HCT116 (cell line): ENCODE measurements around the gene XK. TPM values are rescaled to one million over a fixed set of nuclear protein-coding genes. Genes with fewer than 3 reads are reported as not detected.

Experiments used
- ATAC-seq: fragments of 200-7000 bp; cut with Tn5 transposase; 2 replicates; pipeline ENCODE4 v1.9.1; 2020; ENCODE audit warnings: mild to moderate bottlenecking, moderate library complexity
- BruUV-seq: library from RNA; stranded (reverse); fragments of 400-500 nt; replicated peaks from 2 replicates; lab custom pipeline; 2021; lab: Mats Ljungman, UMichigan
- CTCF ChIA-PET: fragments of 300-600 bp; sonication (Branson Sonifier 250); formaldehyde crosslinking; loops from one replicate; lab custom pipeline; 2021; ENCODE audit warnings: antibody characterized with exemption; lab: Charles Lee
- POLR2A ChIA-PET: fragments of 300-600, 350-600 bp; sonication (Branson Sonifier 250); formaldehyde crosslinking; loops from one replicate; lab custom pipeline; 2021; ENCODE audit warnings: antibody characterized with exemption; lab: Charles Lee
- RAD21 ChIA-PET, 2 experiments: fragments of 300-600 bp; sonication (Branson Sonifier 250); formaldehyde crosslinking; loops; one replicate each; lab custom pipeline; 2023; ENCODE audit warnings: low total read pairs in 2 of 2; ENCODE audit not compliant: uncharacterized antibody in 2 of 2, unreplicated experiment in 2 of 2, low non-redundant PET in 1 of 2; lab: Charles Lee
- DNase-seq: peaks from one replicate; pipeline ENCODE4 v3.0.0-alpha.2; 2010; ENCODE audit warnings: low read depth, low spot score
- H2AFZ ChIP-seq: fragments of 200-600 bp; shearing (Covaris generic), sonication (generic); 2 replicates; pipeline ENCODE4 v1.6.1; 2017; ENCODE audit warnings: low read depth, mixed run types, mixed read lengths, antibody characterized with exemption, low read length; ENCODE audit not compliant: poor library complexity, severe bottlenecking
- H3K27ac ChIP-seq: 2 replicates; pipeline ENCODE4 v1.5.1; 2012; ENCODE audit warnings: low read depth, low read length
- H3K27me3 ChIP-seq: fragments of 200-600 bp; sonication (generic); 2 replicates; pipeline ENCODE4 v1.6.1; 2016; ENCODE audit warnings: mixed run types, low read length, mixed read lengths; ENCODE audit not compliant: insufficient read depth
- H3K36me3 ChIP-seq, 2 experiments: fragments of 200-500 bp in 1 of 2; fragments of 200-600 bp in 1 of 2; sonication (Bioruptor generic) in 1 of 2; sonication (generic) in 1 of 2; 2 replicates each; pipeline versions ENCODE4 v1.5.1 to v1.6.1; 2014 to 2016; ENCODE audit warnings: low read length in 2 of 2, inconsistent platforms in 1 of 2, mixed read lengths in 1 of 2, mixed run types in 1 of 2; ENCODE audit not compliant: insufficient read depth in 2 of 2, control insufficient read depth in 1 of 2
- H3K4me1 ChIP-seq, 2 experiments: fragments of 200-600 bp in 1 of 2; sonication (generic) in 1 of 2; 2 replicates each; pipeline versions ENCODE4 v1.5.1 to v1.6.1; 2012 to 2017; ENCODE audit warnings: low read length in 2 of 2, inconsistent platforms in 1 of 2, mild to moderate bottlenecking in 1 of 2, mixed read lengths in 1 of 2, mixed run types in 1 of 2, moderate library complexity in 1 of 2; ENCODE audit not compliant: insufficient read depth in 2 of 2, control insufficient read depth in 1 of 2
- H3K4me2 ChIP-seq: fragments of 200-600 bp; sonication (generic); 2 replicates; pipeline ENCODE4 v1.6.1; 2017; ENCODE audit warnings: mixed run types, low read length, mixed read lengths
- H3K4me3 ChIP-seq, 2 experiments: fragments of 200-600 bp in 1 of 2; sonication (generic) in 1 of 2; replicated peaks in 1 of 2; 2 replicates each; pipeline ENCODE4 v1.5.1; 2011 to 2016; ENCODE audit warnings: low read length in 2 of 2, control low read depth in 1 of 2, low read depth in 1 of 2, mild to moderate bottlenecking in 1 of 2, mixed read lengths in 1 of 2, mixed run types in 1 of 2
- H3K79me2 ChIP-seq: fragments of 200-600 bp; sonication (generic); 2 replicates; pipeline ENCODE4 v1.6.1; 2017; ENCODE audit warnings: mild to moderate bottlenecking, mixed run types, low read length, moderate library complexity, mixed read lengths; ENCODE audit not compliant: insufficient read depth
- H3K9ac ChIP-seq: fragments of 200-600 bp; sonication (generic); 2 replicates; pipeline ENCODE4 v1.6.1; 2016; ENCODE audit warnings: low read length, mixed read lengths
- H3K9me2 ChIP-seq: fragments of 200-600 bp; sonication (generic), shearing (Covaris generic); 2 replicates; pipeline ENCODE4 v1.6.1; 2017; ENCODE audit warnings: mixed run types, mild to moderate bottlenecking, moderate library complexity; ENCODE audit not compliant: insufficient read depth
- H3K9me3 ChIP-seq, 2 experiments: fragments of 200-500 bp in 1 of 2; fragments of 200-600 bp in 1 of 2; sonication (Bioruptor generic) in 1 of 2; sonication (generic) in 1 of 2; 2 replicates each; pipeline ENCODE4 v1.6.1; 2014 to 2017; ENCODE audit warnings: low read length in 2 of 2, mixed read lengths in 2 of 2, inconsistent platforms in 1 of 2, low read depth in 1 of 2, mild to moderate bottlenecking in 1 of 2, mixed run types in 1 of 2, moderate library complexity in 1 of 2; ENCODE audit not compliant: control insufficient read depth in 1 of 2, insufficient read depth in 1 of 2
- H4K20me1 ChIP-seq: fragments of 200-600 bp; sonication (generic), shearing (Covaris generic); 2 replicates; pipeline ENCODE4 v1.6.1; 2017; ENCODE audit warnings: mixed run types, mild to moderate bottlenecking, moderate library complexity; ENCODE audit not compliant: insufficient read depth
- CBX3 ChIP-seq: IDR thresholded peaks from 2 replicates; pipeline ENCODE4 v1.6.1; 2012; ENCODE audit warnings: low read depth
- CTCF ChIP-seq, 3 experiments: fragments of 200-600 bp in 1 of 3; sonication (generic) in 1 of 3; IDR thresholded peaks in 2 of 3; conservative IDR thresholded peaks in 1 of 3; 2 replicates each; pipeline ENCODE4 v1.5.1; 2012 to 2017; ENCODE audit warnings: low read depth in 2 of 3, low read length in 2 of 3, antibody characterized with exemption in 1 of 3, borderline replicate concordance in 1 of 3, control low read depth in 1 of 3, mild to moderate bottlenecking in 1 of 3, mixed read lengths in 1 of 3, mixed run types in 1 of 3, moderate library complexity in 1 of 3; ENCODE audit not compliant: insufficient read depth in 1 of 3
- EGR1 ChIP-seq: IDR thresholded peaks from 2 replicates; pipeline ENCODE4 v1.6.1; 2012; ENCODE audit warnings: low read depth
- ELF1 ChIP-seq: IDR thresholded peaks from 2 replicates; pipeline ENCODE4 v1.6.1; 2012; ENCODE audit warnings: low read depth, borderline replicate concordance
- EZH2 ChIP-seq: fragments of 200-600 bp; sonication (generic); IDR thresholded peaks from 2 replicates; pipeline ENCODE4 v1.6.1; 2017; ENCODE audit warnings: antibody characterized with exemption, mixed run types
- FOSL1 ChIP-seq: IDR thresholded peaks from 2 replicates; pipeline ENCODE4 v1.6.1; 2012; ENCODE audit warnings: low read depth
- MAX ChIP-seq: IDR thresholded peaks from 2 replicates; pipeline ENCODE4 v1.6.1; 2012
- POLR2A ChIP-seq: IDR thresholded peaks from 2 replicates; pipeline ENCODE4 v1.7.0; 2011; ENCODE audit warnings: borderline replicate concordance; ENCODE audit not compliant: insufficient read depth, insufficient read length; ENCODE audit errors: extremely low read depth
- POLR2AphosphoS5 ChIP-seq: IDR thresholded peaks from 2 replicates; pipeline ENCODE4 v1.6.1; 2011; ENCODE audit warnings: mild to moderate bottlenecking, low read depth, low read length, moderate library complexity
- RAD21 ChIP-seq: IDR thresholded peaks from 2 replicates; pipeline ENCODE4 v1.6.1; 2012; ENCODE audit warnings: low read depth, mild to moderate bottlenecking
- SIN3A ChIP-seq: IDR thresholded peaks from 2 replicates; pipeline ENCODE4 v1.6.1; 2012; ENCODE audit warnings: low read depth
- SRF ChIP-seq: IDR thresholded peaks from 2 replicates; pipeline ENCODE4 v1.6.1; 2012; ENCODE audit warnings: low read depth
- intact Hi-C: fragments of 100-400 bp; cut with micrococcal nuclease; formaldehyde crosslinking; loops from 2 replicates; pipeline ENCODE4 v1.10.0; 2022
- total RNA-seq: library from RNA; stranded (reverse); gene quantifications from one replicate; pipeline ENCODE4 v1.2.1, GENCODE V29; 2021; ENCODE audit not compliant: unreplicated experiment

Gene XK
- total RNA-seq, 1 experiment from 2014 or later = 2.6 TPM

DNA sequence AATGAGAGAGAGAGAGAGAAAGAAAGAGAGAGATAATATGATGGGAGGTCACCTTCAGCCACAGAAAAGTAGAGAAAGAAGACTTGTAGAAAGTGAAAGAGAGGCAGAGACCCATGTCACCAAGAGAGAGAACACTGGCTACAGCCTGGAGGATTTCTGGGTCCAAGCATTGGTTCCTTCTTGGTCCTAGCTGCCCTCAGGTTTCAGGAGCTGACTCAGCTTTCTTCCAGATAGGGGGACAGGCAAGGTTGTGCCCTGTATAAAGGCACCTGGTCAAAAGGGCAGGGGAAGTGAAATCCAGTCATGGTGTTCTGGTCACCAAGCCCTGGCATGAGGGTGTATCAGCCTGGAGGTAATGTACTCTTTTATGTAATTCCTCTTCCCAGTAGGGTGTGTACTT is 47.5 kb upstream of the XK start:
- no TSS peak for BruUV-seq
- no peak for TF ChIP-seq CBX3
- TF ChIP-seq SRF = no peak
- no peak for TF ChIP-seq MAX
- TF ChIP-seq ELF1 = no peak
- TF ChIP-seq RAD21 = no peak
- TF ChIP-seq POLR2A = no peak
- no peak for TF ChIP-seq EGR1
- TF ChIP-seq EZH2 = no peak
- TF ChIP-seq POLR2AphosphoS5 = no peak
- TF ChIP-seq FOSL1 = no peak
- no peak for TF ChIP-seq CTCF (IDR thresholded peaks at IDR 0.05 in 2 of 3, conservative IDR thresholded peaks at IDR 0.05 in 1 of 3; ENCODE audit: borderline replicate concordance in 1 of 3, insufficient read depth in 1 of 3, low read depth in 2 of 3, low read length in 2 of 3)
- TF ChIP-seq SIN3A = no peak
- ChIA-PET POLR2A (no interaction called here), RAD21 (no interaction called here), CTCF (no interaction called here)
- no peaks in the 10 kb centered on the region for H3K79me2 ChIP-seq
- H3K9me3 ChIP-seq = no peaks in the 10 kb centered on the region
- H4K20me1 ChIP-seq = no peaks in the 10 kb centered on the region
- no peak for DNase-seq
- intact Hi-C loops = no loop called here
- H3K9me2 ChIP-seq = no peaks in the 10 kb centered on the region
- H3K4me2 ChIP-seq = no peak overlapping the region
- no peaks in the 10 kb centered on the region for H3K4me1 ChIP-seq
- no peak overlapping the region for H3K4me3 ChIP-seq
- H2AFZ ChIP-seq = no peak overlapping the region
- no peaks in the 10 kb centered on the region for H3K27me3 ChIP-seq
- no peak overlapping the region for H3K9ac ChIP-seq
- H3K27ac ChIP-seq = no peak overlapping the region
- no peaks in the 10 kb centered on the region for H3K36me3 ChIP-seq
- ATAC-seq = no peak
